ENCODE data around the gene COL25A1.
A peak's percentile ranks its signal among the peaks of the same experiment; 100 is the strongest.

COL25A1 gene

DNA sequence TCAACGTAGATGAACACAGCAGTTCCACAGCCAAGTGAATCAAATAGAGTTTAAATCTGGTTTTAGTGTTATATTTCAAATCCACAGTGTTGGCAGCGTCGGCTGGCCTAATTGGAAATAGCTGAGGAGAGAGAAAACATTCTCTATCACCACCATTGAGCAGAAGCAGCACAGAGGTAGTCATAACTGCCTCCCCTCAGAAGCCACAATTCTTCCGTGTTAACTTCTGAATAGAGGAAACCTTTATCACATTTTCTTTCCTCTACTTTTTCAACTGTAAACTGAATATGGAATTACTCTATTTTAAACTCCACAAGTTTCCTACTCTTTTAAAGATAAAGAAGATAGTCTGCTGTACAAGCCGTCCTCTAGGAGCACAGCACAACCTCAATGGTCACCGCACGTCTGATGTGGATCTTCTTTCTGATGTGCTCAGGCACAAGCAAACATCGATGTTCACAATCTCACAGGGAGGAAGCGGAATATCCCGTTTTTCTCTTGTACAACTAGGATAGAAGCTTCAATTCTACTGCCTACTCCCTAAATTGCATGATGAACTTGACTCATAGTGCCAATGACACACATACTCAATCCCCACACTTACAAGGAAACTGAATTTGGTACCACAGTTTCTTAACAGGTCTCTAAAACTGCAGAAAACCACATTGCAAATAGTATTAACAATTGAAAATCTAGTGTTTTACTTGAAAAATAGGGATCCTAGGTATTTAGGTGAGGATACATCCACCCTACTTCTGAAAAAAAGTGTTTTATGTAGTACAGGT lies 321.8 kb downstream of the COL25A1 start:
- H3K4me2 ChIP-seq (ENCODE audit: low read length) = no peak overlapping the region
- no peaks in the 10 kb centered on the region for H3K36me3 ChIP-seq (replicated peaks; ENCODE audit: low read depth, low read length)
- no peaks in the 10 kb centered on the region for H3K9me3 ChIP-seq (ENCODE audit: insufficient read depth, low read length)
- no peak overlapping the region for H2AFZ ChIP-seq (ENCODE audit: low read depth, low read length)
- H3K27ac ChIP-seq (ENCODE audit: low read length) = no peak overlapping the region
- no peak overlapping the region for H3K9ac ChIP-seq (ENCODE audit: low read length)
- H4K20me1 ChIP-seq (ENCODE audit: insufficient read depth, low read length) = no peaks in the 10 kb centered on the region
- H3K27me3 ChIP-seq (ENCODE audit: low read depth, low read length) = no peaks in the 10 kb centered on the region
- H3K79me2 ChIP-seq (ENCODE audit: low read length) = no peaks in the 10 kb centered on the region
- TF ChIP-seq EZH2phosphoT487 (IDR thresholded peaks at IDR 0.05; ENCODE audit: low read depth) = no peak
- TF ChIP-seq, protein P1, sequence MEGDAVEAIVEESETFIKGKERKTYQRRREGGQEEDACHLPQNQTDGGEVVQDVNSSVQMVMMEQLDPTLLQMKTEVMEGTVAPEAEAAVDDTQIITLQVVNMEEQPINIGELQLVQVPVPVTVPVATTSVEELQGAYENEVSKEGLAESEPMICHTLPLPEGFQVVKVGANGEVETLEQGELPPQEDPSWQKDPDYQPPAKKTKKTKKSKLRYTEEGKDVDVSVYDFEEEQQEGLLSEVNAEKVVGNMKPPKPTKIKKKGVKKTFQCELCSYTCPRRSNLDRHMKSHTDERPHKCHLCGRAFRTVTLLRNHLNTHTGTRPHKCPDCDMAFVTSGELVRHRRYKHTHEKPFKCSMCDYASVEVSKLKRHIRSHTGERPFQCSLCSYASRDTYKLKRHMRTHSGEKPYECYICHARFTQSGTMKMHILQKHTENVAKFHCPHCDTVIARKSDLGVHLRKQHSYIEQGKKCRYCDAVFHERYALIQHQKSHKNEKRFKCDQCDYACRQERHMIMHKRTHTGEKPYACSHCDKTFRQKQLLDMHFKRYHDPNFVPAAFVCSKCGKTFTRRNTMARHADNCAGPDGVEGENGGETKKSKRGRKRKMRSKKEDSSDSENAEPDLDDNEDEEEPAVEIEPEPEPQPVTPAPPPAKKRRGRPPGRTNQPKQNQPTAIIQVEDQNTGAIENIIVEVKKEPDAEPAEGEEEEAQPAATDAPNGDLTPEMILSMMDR (IDR thresholded peaks at IDR 0.05; ENCODE audit: low read depth, low read length) = no peak
- no peaks in the 10 kb centered on the region for H3K4me1 ChIP-seq (ENCODE audit: low read length)
- H3K4me3 ChIP-seq (ENCODE audit: low read length) = no peak overlapping the region

DNA sequence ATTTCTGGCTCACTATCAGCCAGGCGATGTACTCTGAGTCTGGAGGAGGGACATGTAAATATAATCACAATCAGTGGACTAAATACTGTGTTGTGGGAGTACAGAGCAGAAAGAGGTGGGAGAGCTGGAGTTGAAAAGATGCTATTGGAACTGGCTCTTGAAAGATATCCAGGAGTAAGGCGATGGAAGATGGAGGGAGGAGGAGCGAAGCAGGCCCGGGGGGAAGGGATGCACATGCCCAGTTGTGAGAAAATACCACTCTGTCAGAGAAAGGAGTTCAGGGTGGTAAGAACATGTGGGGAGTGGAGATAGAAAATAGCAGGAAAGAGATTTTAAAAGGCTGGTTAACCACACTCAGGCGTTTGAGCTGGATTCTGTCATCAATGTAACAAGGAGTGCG lies 322.7 kb downstream of the COL25A1 start:
- H3K36me3 ChIP-seq (replicated peaks; ENCODE audit: low read depth, low read length) = no peaks in the 10 kb centered on the region
- H3K4me3 ChIP-seq (ENCODE audit: low read length) = no peak overlapping the region
- no peaks in the 10 kb centered on the region for H3K27me3 ChIP-seq (ENCODE audit: low read depth, low read length)
- TF ChIP-seq EZH2phosphoT487 (IDR thresholded peaks at IDR 0.05; ENCODE audit: low read depth) = no peak
- TF ChIP-seq, protein P1 (IDR thresholded peaks at IDR 0.05; ENCODE audit: low read depth, low read length) = no peak
- no peak overlapping the region for H3K27ac ChIP-seq (ENCODE audit: low read length)
- H3K4me1 ChIP-seq (ENCODE audit: low read length) = no peaks in the 10 kb centered on the region
- no peaks in the 10 kb centered on the region for H4K20me1 ChIP-seq (ENCODE audit: insufficient read depth, low read length)
- no peaks in the 10 kb centered on the region for H3K79me2 ChIP-seq (ENCODE audit: low read length)
- H3K9ac ChIP-seq (ENCODE audit: low read length) = no peak overlapping the region
- H2AFZ ChIP-seq (ENCODE audit: low read depth, low read length) = no peak overlapping the region
- no peak overlapping the region for H3K4me2 ChIP-seq (ENCODE audit: low read length)
- no peaks in the 10 kb centered on the region for H3K9me3 ChIP-seq (ENCODE audit: insufficient read depth, low read length)

DNA sequence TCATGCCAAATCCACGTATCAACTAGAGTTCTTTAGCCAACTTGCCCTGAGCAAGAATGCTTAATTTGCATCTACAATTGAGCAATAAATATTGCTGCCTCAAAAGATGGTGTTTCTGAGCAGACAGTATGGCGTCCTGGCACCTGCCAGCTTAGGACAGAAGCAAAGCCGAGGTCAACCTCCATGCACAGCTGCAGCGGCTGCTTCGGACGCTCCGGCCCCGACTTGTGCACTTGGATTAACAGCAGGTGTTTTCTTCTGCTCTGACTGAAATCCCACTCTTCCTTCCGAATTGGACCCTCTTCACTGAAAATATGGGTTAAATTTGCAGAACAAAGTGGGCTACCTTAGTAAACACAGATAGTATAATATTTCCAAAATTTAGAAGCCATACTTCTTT lies 324.4 kb downstream of the COL25A1 start:
- Histone ChIP-seq H3K4me2 (ENCODE audit: low read length) (no peak overlapping the region), H3K4me3 (ENCODE audit: low read length) (no peak overlapping the region), H3K9ac (ENCODE audit: low read length) (no peak overlapping the region), H2AFZ (ENCODE audit: low read depth, low read length) (no peak overlapping the region), H4K20me1 (ENCODE audit: insufficient read depth, low read length) (no peaks in the 10 kb centered on the region), H3K4me1 (ENCODE audit: low read length) (peaks cover 10% of the 10 kb centered on the region), H3K79me2 (ENCODE audit: low read length) (no peaks in the 10 kb centered on the region), H3K36me3 (replicated peaks; ENCODE audit: low read depth, low read length) (no peaks in the 10 kb centered on the region), H3K9me3 (ENCODE audit: insufficient read depth, low read length) (no peaks in the 10 kb centered on the region), H3K27me3 (ENCODE audit: low read depth, low read length) (no peaks in the 10 kb centered on the region), H3K27ac (ENCODE audit: low read length) (no peak overlapping the region)
- TF ChIP-seq, protein P1 (IDR thresholded peaks at IDR 0.05; ENCODE audit: low read depth, low read length) = no peak
- TF ChIP-seq EZH2phosphoT487 (IDR thresholded peaks at IDR 0.05; ENCODE audit: low read depth) = no peak

DNA sequence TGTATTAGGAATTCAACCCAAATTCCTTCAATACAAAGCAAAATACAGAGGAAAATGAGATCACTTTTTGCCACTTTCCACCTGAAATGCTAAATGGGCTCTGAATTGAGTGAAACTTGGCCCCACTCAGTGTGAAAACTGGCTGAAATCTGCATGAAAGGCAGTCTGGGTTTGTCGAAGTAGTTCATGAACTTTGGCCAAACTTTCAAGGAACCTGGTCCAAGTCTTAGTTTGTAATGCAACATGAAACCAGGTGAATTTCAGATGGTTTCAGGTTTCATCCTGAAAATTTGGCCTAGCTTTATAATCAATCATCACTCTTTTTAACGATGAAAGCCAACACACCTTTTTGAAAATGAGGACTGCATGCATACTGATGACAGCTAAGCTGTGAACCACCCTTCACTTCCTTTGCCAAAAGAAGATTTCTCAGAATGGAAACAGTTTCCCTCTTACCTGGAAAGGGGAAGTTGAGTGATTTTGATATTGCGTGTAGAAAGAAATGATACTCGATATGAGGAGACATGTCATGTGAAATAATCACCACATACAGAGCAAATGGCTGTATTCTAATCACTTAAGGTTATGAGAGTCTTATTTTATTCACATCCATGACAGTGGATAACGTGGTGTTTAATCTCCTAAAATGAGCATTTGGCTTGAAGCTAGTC lies 329.7 kb downstream of the COL25A1 start:
- no peaks in the 10 kb centered on the region for H3K79me2 ChIP-seq (ENCODE audit: low read length)
- peaks cover 26% of the 10 kb centered on the region for H3K4me1 ChIP-seq (ENCODE audit: low read length)
- H3K9me3 ChIP-seq (ENCODE audit: insufficient read depth, low read length) = 0 out of 2 replicates have a peak, but pooled peaks cover 3% of the 10 kb centered on the region
- H4K20me1 ChIP-seq (ENCODE audit: insufficient read depth, low read length) = no peaks in the 10 kb centered on the region
- H3K9ac ChIP-seq (ENCODE audit: low read length) = peak overlapping the region; percentile 43; the same call in 1 of the 2 replicates
- TF ChIP-seq, protein P1 (IDR thresholded peaks at IDR 0.05; ENCODE audit: low read depth, low read length) = no peak
- TF ChIP-seq EZH2phosphoT487 (IDR thresholded peaks at IDR 0.05; ENCODE audit: low read depth) = no peak
- no peaks in the 10 kb centered on the region for H3K27me3 ChIP-seq (ENCODE audit: low read depth, low read length)
- peak overlapping the region; percentile 81 for H3K27ac ChIP-seq (ENCODE audit: low read length)
- H3K4me3 ChIP-seq (ENCODE audit: low read length) = peak overlapping the region; percentile 46
- H2AFZ ChIP-seq (ENCODE audit: low read depth, low read length) = peak overlapping the region; percentile 71
- H3K4me2 ChIP-seq (ENCODE audit: low read length) = peak overlapping the region; percentile 56
- H3K36me3 ChIP-seq (replicated peaks; ENCODE audit: low read depth, low read length) = no peaks in the 10 kb centered on the region
